Measurements from ENCODE around the gene HK1.
"Not testable (repeated sequence)": the region's sequence is repeated elsewhere in the genome, so short reads cannot be mapped to it uniquely, and the experiment has no call there.

Gene HK1

GRCh38 chr10:69270990-69271389 lies 7.3 kb upstream of the HK1 start:
- TF ChIP-seq POLR2A (IDR thresholded peaks at IDR 0.05; ENCODE audit: low read length) (no peak), GATA1 (IDR thresholded peaks at IDR 0.05; ENCODE audit: low read depth, low read length) (no peak)
- no peak for DNase-seq

GRCh38 chr10:69272624-69273023 lies 5.7 kb upstream of the HK1 start:
- no peak for TF ChIP-seq GATA1 (IDR thresholded peaks at IDR 0.05; ENCODE audit: low read depth, low read length)
- TF ChIP-seq POLR2A (IDR thresholded peaks at IDR 0.05; ENCODE audit: low read length) = no peak
- DNase-seq = no peak

- TF ChIP-seq GATA1 (IDR thresholded peaks at IDR 0.05; ENCODE audit: low read depth, low read length) (no peak), POLR2A (IDR thresholded peaks at IDR 0.05; ENCODE audit: low read length) (no peak)
- no peak for DNase-seq
Observed at GRCh38 chr10:69275444-69275843, 2.9 kb upstream of the HK1 start.

GRCh38 chr10:69276503-69276902 lies 1.8 kb upstream of the HK1 start:
- no peak for DNase-seq
- TF ChIP-seq POLR2A (IDR thresholded peaks at IDR 0.05; ENCODE audit: low read length) (no peak), GATA1 (IDR thresholded peaks at IDR 0.05; ENCODE audit: low read depth, low read length) (no peak)

- TF ChIP-seq POLR2A (IDR thresholded peaks at IDR 0.05; ENCODE audit: low read length) = no peak
- no peak for DNase-seq
Observed at GRCh38 chr10:69279110-69279509, 814 bp downstream of the HK1 start.

GRCh38 chr10:69281507-69282413 lies 3.5 kb downstream of the HK1 start:
- TF ChIP-seq POLR2A (IDR thresholded peaks at IDR 0.05; ENCODE audit: low read length) (no peak), GATA1 (IDR thresholded peaks at IDR 0.05; ENCODE audit: low read depth, low read length) (no peak)
- no peak for DNase-seq

- not testable (repeated sequence) for DNase-seq
Observed at GRCh38 chr10:69284402-69284801, 6.1 kb downstream of the HK1 start.

GRCh38 chr10:69285699-69286098 lies 7.4 kb downstream of the HK1 start:
- DNase-seq = no peak
- TF ChIP-seq POLR2A (IDR thresholded peaks at IDR 0.05; ENCODE audit: low read length) (no peak), GATA1 (IDR thresholded peaks at IDR 0.05; ENCODE audit: low read depth, low read length) (no peak)

GRCh38 chr10:69287181-69287580 lies 8.9 kb downstream of the HK1 start:
- DNase-seq = no peak
- no peak for TF ChIP-seq POLR2A (IDR thresholded peaks at IDR 0.05; ENCODE audit: low read length)
- TF ChIP-seq GATA1 (IDR thresholded peaks at IDR 0.05; ENCODE audit: low read depth, low read length) = no peak

GRCh38 chr10:69290993-69291392 lies 12.7 kb downstream of the HK1 start:
- no peak for DNase-seq
- TF ChIP-seq GATA1 (IDR thresholded peaks at IDR 0.05; ENCODE audit: low read depth, low read length) (no peak), POLR2A (IDR thresholded peaks at IDR 0.05; ENCODE audit: low read length) (no peak)

GRCh38 chr10:69292459-69292858 lies 14.2 kb downstream of the HK1 start:
- peak; percentile 47 to 69 for DNase-seq
- TF ChIP-seq GATA1 (IDR thresholded peaks at IDR 0.05; ENCODE audit: low read depth, low read length) (no peak), POLR2A (IDR thresholded peaks at IDR 0.05; ENCODE audit: low read length) (no peak)

GRCh38 chr10:69295027-69295636 lies 16.8 kb downstream of the HK1 start:
- no peak for DNase-seq

GRCh38 chr10:69303632-69304051 lies 25.3 kb downstream of the HK1 start:
- DNase-seq = peak; percentile 31 to 33
- TF ChIP-seq POLR2A (IDR thresholded peaks at IDR 0.05; ENCODE audit: low read length) (no peak), GATA1 (IDR thresholded peaks at IDR 0.05; ENCODE audit: low read depth, low read length) (no peak)

More at GRCh38 chr10:69295027-69295636, 16.8 kb downstream of the HK1 start:
- TF ChIP-seq POLR2A (IDR thresholded peaks at IDR 0.05; ENCODE audit: low read length) = no peak
- no peak for TF ChIP-seq GATA1 (IDR thresholded peaks at IDR 0.05; ENCODE audit: low read depth, low read length)

GRCh38 chr10:69306421-69306820 lies 28.1 kb downstream of the HK1 start:
- TF ChIP-seq POLR2A (IDR thresholded peaks at IDR 0.05; ENCODE audit: low read length) (no peak), GATA1 (IDR thresholded peaks at IDR 0.05; ENCODE audit: low read depth, low read length) (no peak)

GRCh38 chr10:69307434-69307833 lies 29.1 kb downstream of the HK1 start:
- DNase-seq = no peak
- TF ChIP-seq POLR2A (IDR thresholded peaks at IDR 0.05; ENCODE audit: low read length) (no peak), GATA1 (IDR thresholded peaks at IDR 0.05; ENCODE audit: low read depth, low read length) (no peak)

More at GRCh38 chr10:69306421-69306820, 28.1 kb downstream of the HK1 start:
- no peak for DNase-seq

- DNase-seq = peak in 1 of 2 experiments; percentile 58
Observed at GRCh38 chr10:69308304-69308703, 30.0 kb downstream of the HK1 start.
